ENCODE data around the gene BRINP1. TPM values are rescaled to one million over a fixed set of nuclear protein-coding genes. Genes with fewer than 3 reads are reported as not detected.

Gene BRINP1
- polyA plus RNA-seq, 3 donors, result not detected

- Histone ChIP-seq H3K4me3 (replicated peaks in 1 of 3; ENCODE audit: low read depth in 2 of 3, low read length in 3 of 3) (no peak overlapping the region), H3K27ac (ENCODE audit: low read depth in 1 of 2, low read length in 2 of 2) (no peak overlapping the region), H3K27me3 (ENCODE audit: control insufficient read depth in 2 of 2, insufficient read depth in 2 of 2, low read length in 2 of 2) (no peaks in the 10 kb centered on the region), H3K4me1 (ENCODE audit: control insufficient read depth in 1 of 2, insufficient read depth in 2 of 2, low read length in 2 of 2) (no peaks in the 10 kb centered on the region), H3K79me2 (ENCODE audit: insufficient read depth, low read length) (no peaks in the 10 kb centered on the region), H2AFZ (ENCODE audit: insufficient read depth, low read depth, low read length, poor library complexity, severe bottlenecking) (no peak overlapping the region), H3K4me2 (replicated peaks; ENCODE audit: extremely low read depth, low read length, poor library complexity, severe bottlenecking) (no peak overlapping the region), H3K9me3 (replicated peaks in 1 of 2; ENCODE audit: control insufficient read depth in 1 of 2, insufficient read depth in 1 of 2, low read length in 2 of 2) (no peaks in the 10 kb centered on the region), H4K20me1 (ENCODE audit: insufficient read depth, low read length) (no peaks in the 10 kb centered on the region), H3K9ac (ENCODE audit: insufficient read depth, low read length, poor library complexity, severe bottlenecking) (no peak overlapping the region), H3K36me3 (replicated peaks in 1 of 2; ENCODE audit: control insufficient read depth in 1 of 2, insufficient read depth in 2 of 2, low read length in 2 of 2) (no peaks in the 10 kb centered on the region)
- Mint-ChIP-seq H3K9me3 (peaks cover 0 to 9% (median 2%) of the 10 kb centered on the region in 7 donors), H3K36me3 (no peaks in the 10 kb centered on the region), H3K27me3 (ENCODE audit: low read depth in 3 of 3) (peaks cover 0 to 2% (median 0%) of the 10 kb centered on the region in 3 donors), H3K4me1 (no peaks in the 10 kb centered on the region), H3K4me3 (no peak overlapping the region), H3K27ac (no peak overlapping the region)
- intact Hi-C loops (cut with micrococcal nuclease), result no loop called here
- TF ChIP-seq, protein P1, sequence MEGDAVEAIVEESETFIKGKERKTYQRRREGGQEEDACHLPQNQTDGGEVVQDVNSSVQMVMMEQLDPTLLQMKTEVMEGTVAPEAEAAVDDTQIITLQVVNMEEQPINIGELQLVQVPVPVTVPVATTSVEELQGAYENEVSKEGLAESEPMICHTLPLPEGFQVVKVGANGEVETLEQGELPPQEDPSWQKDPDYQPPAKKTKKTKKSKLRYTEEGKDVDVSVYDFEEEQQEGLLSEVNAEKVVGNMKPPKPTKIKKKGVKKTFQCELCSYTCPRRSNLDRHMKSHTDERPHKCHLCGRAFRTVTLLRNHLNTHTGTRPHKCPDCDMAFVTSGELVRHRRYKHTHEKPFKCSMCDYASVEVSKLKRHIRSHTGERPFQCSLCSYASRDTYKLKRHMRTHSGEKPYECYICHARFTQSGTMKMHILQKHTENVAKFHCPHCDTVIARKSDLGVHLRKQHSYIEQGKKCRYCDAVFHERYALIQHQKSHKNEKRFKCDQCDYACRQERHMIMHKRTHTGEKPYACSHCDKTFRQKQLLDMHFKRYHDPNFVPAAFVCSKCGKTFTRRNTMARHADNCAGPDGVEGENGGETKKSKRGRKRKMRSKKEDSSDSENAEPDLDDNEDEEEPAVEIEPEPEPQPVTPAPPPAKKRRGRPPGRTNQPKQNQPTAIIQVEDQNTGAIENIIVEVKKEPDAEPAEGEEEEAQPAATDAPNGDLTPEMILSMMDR (IDR thresholded peaks at IDR 0.05), result no peak
- DNase-seq, result no peak
These were observed 31.7 kb downstream of the BRINP1 start for GRCh38 chr9:119337573-119337972.

DNA sequence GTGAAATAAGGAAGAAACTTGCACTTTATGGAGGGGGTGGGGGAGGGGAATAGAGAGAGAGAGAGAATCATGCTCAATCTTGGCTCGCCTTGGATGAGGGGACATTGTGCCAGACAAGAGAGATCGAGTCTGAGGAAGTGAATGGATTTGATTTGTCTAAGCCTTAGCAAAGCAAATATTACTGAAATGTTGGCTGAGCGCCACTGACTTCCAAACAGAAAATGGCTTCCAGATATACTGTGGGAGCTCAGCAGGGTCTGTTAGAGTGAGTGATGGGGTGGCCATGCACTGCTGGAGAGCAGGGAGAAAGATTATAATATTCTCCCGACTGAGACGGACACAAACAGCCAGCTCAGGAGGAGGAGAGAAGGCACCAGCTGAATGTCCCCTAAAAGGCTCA is 34.5 kb downstream of the BRINP1 start:
- H3K79me2 ChIP-seq (ENCODE audit: insufficient read depth, low read length), result no peaks in the 10 kb centered on the region

More for the DNA sequence above, 34.5 kb downstream of the BRINP1 start:
- no peak overlapping the region for H3K4me2 ChIP-seq (replicated peaks; ENCODE audit: extremely low read depth, low read length, poor library complexity, severe bottlenecking)
- H3K4me1 ChIP-seq (ENCODE audit: control insufficient read depth in 1 of 2, insufficient read depth in 2 of 2, low read length in 2 of 2), result no peaks in the 10 kb centered on the region
- H3K9ac ChIP-seq (ENCODE audit: insufficient read depth, low read length, poor library complexity, severe bottlenecking), result no peak overlapping the region
- no peaks in the 10 kb centered on the region for H3K27me3 ChIP-seq (ENCODE audit: control insufficient read depth in 2 of 2, insufficient read depth in 2 of 2, low read length in 2 of 2)
- no peaks in the 10 kb centered on the region for H3K36me3 Mint-ChIP-seq
- H3K9me3 Mint-ChIP-seq, result peaks cover 0 to 15% (median 2%) of the 10 kb centered on the region in 7 donors
- H3K27ac Mint-ChIP-seq, result no peak overlapping the region
- H3K36me3 ChIP-seq (replicated peaks in 1 of 2; ENCODE audit: control insufficient read depth in 1 of 2, insufficient read depth in 2 of 2, low read length in 2 of 2), result no peaks in the 10 kb centered on the region
- intact Hi-C loops (cut with micrococcal nuclease), result no loop called here
- no peak overlapping the region for H3K27ac ChIP-seq (ENCODE audit: low read depth in 1 of 2, low read length in 2 of 2)
- TF ChIP-seq, protein P1 (IDR thresholded peaks at IDR 0.05), result no peak
- peaks cover 0 to 1% of the 10 kb centered on the region in 2 donors for H3K9me3 ChIP-seq (replicated peaks in 1 of 2; ENCODE audit: control insufficient read depth in 1 of 2, insufficient read depth in 1 of 2, low read length in 2 of 2)
- no peak overlapping the region for H2AFZ ChIP-seq (ENCODE audit: insufficient read depth, low read depth, low read length, poor library complexity, severe bottlenecking)
- H3K27me3 Mint-ChIP-seq (ENCODE audit: low read depth in 3 of 3), result peaks cover 0 to 2% (median 0%) of the 10 kb centered on the region in 3 donors
- DNase-seq, result no peak
- whole genome bisulfite sequencing (ENCODE audit: insufficient coverage), result 89% methylated on average over 5 of the region's 5 CpGs
- no peak overlapping the region for H3K4me3 Mint-ChIP-seq
- H4K20me1 ChIP-seq (ENCODE audit: insufficient read depth, low read length), result no peaks in the 10 kb centered on the region
- H3K4me1 Mint-ChIP-seq, result no peaks in the 10 kb centered on the region
- no peak overlapping the region for H3K4me3 ChIP-seq (replicated peaks in 1 of 3; ENCODE audit: low read depth in 2 of 3, low read length in 3 of 3)

All from CD14-positive monocyte (primary cell).